Glomerular endothelial cell (primary cell): ENCODE results near the gene LHFPL3. TPM values are rescaled to one million over a fixed set of nuclear protein-coding genes. Genes with fewer than 3 reads are reported as not detected.
"Not testable (repeated sequence)": the region's sequence is repeated elsewhere in the genome, so short reads cannot be mapped to it uniquely, and the experiment has no call there.

Source experiments
- DNase-seq: peaks from one replicate; pipeline ENCODE4 v3.0.0-alpha.2; 2011; ENCODE audit warnings: low read depth, low spot score; ENCODE audit errors: extremely low read depth
- total RNA-seq: library from RNA; depleted of rRNA; stranded (reverse); fragments of >200 nt; gene quantifications from 2 replicates; pipeline ENCODE4 v1.2.3, GENCODE V29; 2015

The LHFPL3 gene
- total RNA-seq, 1 donor from 2014 or later, result not detected

GRCh38 chr7:104661575-104661974, 333.2 kb downstream of the LHFPL3 start:
- no peak for DNase-seq

- DNase-seq, result no peak
These were observed 336.2 kb downstream of the LHFPL3 start for GRCh38 chr7:104664648-104665047.

GRCh38 chr7:104677587-104677986, 349.2 kb downstream of the LHFPL3 start:
- DNase-seq, result no peak

GRCh38 chr7:104679085-104679484, 350.7 kb downstream of the LHFPL3 start:
- DNase-seq, result no peak

- DNase-seq, result no peak
These were observed 357.9 kb downstream of the LHFPL3 start for GRCh38 chr7:104686286-104686685.

- DNase-seq, result no peak
These were observed 366.3 kb downstream of the LHFPL3 start for GRCh38 chr7:104694710-104695109.

- no peak for DNase-seq
These were observed 367.2 kb downstream of the LHFPL3 start for GRCh38 chr7:104695563-104695962.

GRCh38 chr7:104700336-104700735, 371.9 kb downstream of the LHFPL3 start:
- no peak for DNase-seq

GRCh38 chr7:104721027-104721426, 392.6 kb downstream of the LHFPL3 start:
- not testable (repeated sequence) for DNase-seq

- no peak for DNase-seq
These were observed 394.6 kb downstream of the LHFPL3 start for GRCh38 chr7:104723001-104723400.

- DNase-seq, result no peak
These were observed 430.1 kb downstream of the LHFPL3 start for GRCh38 chr7:104758504-104758903.

- DNase-seq, result no peak
These were observed 433.5 kb downstream of the LHFPL3 start for GRCh38 chr7:104761892-104762291.

GRCh38 chr7:104767113-104767512, 438.7 kb downstream of the LHFPL3 start:
- DNase-seq, result no peak

GRCh38 chr7:104767826-104768536, 439.6 kb downstream of the LHFPL3 start:
- no peak for DNase-seq

- no peak for DNase-seq
These were observed 444.3 kb downstream of the LHFPL3 start for GRCh38 chr7:104772405-104773345.

- DNase-seq, result no peak
These were observed 445.4 kb downstream of the LHFPL3 start for GRCh38 chr7:104773796-104774195.

GRCh38 chr7:104775531-104775930, 447.1 kb downstream of the LHFPL3 start:
- DNase-seq, result no peak

GRCh38 chr7:104777301-104777800, 448.9 kb downstream of the LHFPL3 start:
- no peak for DNase-seq

GRCh38 chr7:104779888-104780287, 451.5 kb downstream of the LHFPL3 start:
- no peak for DNase-seq

- no peak for DNase-seq
These were observed 456.3 kb downstream of the LHFPL3 start for GRCh38 chr7:104784686-104785085.

- DNase-seq, result no peak
These were observed 461.4 kb downstream of the LHFPL3 start for GRCh38 chr7:104789780-104790179.

- DNase-seq, result no peak
These were observed 462.0 kb downstream of the LHFPL3 start for GRCh38 chr7:104790440-104790839.
